ENCODE data around the gene SEC24D. TPM values are rescaled to one million over a fixed set of nuclear protein-coding genes. Genes with fewer than 3 reads are reported as not detected.

Gene SEC24D
- total and polyA plus RNA-seq, 11 donors: 3.1 to 36.4 (median 14.8) TPM

- H3K9me3 ChIP-seq: no peaks in the 10 kb centered on the region
- H3K36me3 ChIP-seq: peaks cover 0 to 28% (median 24%) of the 10 kb centered on the region in 9 donors
- DNase-seq (peak; percentile 92 to 95 (median 94)), ATAC-seq (peak; percentile 96 to 99 (median 98))
- H3K4me3 ChIP-seq: peak within 1 kb of the TSS; percentile 38 to 84 (median 70)
- intact Hi-C loops (cut with DNase I): loop anchor here in 3 of 10 donors (2.0 to 10.0 kb wide), 3 partner anchors 400 to 410 kb away; no protein-coding TSS in a partner anchor
- TF ChIP-seq, protein P1, sequence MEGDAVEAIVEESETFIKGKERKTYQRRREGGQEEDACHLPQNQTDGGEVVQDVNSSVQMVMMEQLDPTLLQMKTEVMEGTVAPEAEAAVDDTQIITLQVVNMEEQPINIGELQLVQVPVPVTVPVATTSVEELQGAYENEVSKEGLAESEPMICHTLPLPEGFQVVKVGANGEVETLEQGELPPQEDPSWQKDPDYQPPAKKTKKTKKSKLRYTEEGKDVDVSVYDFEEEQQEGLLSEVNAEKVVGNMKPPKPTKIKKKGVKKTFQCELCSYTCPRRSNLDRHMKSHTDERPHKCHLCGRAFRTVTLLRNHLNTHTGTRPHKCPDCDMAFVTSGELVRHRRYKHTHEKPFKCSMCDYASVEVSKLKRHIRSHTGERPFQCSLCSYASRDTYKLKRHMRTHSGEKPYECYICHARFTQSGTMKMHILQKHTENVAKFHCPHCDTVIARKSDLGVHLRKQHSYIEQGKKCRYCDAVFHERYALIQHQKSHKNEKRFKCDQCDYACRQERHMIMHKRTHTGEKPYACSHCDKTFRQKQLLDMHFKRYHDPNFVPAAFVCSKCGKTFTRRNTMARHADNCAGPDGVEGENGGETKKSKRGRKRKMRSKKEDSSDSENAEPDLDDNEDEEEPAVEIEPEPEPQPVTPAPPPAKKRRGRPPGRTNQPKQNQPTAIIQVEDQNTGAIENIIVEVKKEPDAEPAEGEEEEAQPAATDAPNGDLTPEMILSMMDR (IDR thresholded peaks at IDR 0.05): peak in 4 of 12 donors; percentile 6 to 31 (median 19)
- peak in 1 of 2 donors; percentile 68 for TF ChIP-seq POLR2A (IDR thresholded peaks at IDR 0.05)
- H3K4me1 ChIP-seq: peaks cover 4 to 19% (median 17%) of the 10 kb centered on the region in 12 donors
- 4 to 6% (median 5%) methylated on average over 42 of the region's 42 CpGs for WGBS, 4 donors
- H3K27ac ChIP-seq: peak within 1 kb of the TSS; percentile 82 to 97 (median 88)
- H3K27me3 ChIP-seq: no peaks in the 10 kb centered on the region
These were observed 150.8 kb downstream of the SEC24D start, which contains the start of gene METTL14 for GRCh38 chr4:118684873-118685811. TSS of gene METTL14 (plus strand) at chr4:118685392. CDS start at chr4:118685535, 143 bp downstream.

DNA sequence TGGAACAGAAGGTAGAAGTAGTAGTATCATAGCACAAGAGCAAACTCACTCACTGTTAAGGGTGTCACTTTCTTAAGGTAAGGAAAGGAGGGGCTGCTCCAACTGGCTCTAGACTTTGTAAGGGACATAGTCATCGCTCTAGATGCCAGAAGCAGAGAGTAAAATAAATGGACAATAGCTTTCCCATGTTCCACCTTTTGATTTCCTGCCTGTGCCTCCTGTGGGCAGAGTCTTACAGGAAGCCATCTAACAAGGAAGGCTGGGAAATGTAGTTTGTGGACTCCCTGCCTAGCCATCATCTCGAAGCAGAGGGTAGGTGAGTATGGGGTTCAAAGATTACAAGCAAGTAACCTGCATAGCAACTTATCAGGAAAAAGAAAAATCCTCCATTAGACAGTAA, 152.4 kb downstream of the SEC24D start:
- Histone ChIP-seq H3K27me3 (no peaks in the 10 kb centered on the region), H3K36me3 (peaks cover 0 to 11% (median 8%) of the 10 kb centered on the region in 9 donors), H3K4me3 (no peak overlapping the region), H3K9me3 (no peaks in the 10 kb centered on the region), H3K4me1 (peaks cover 4 to 19% (median 17%) of the 10 kb centered on the region in 12 donors), H3K27ac (no peak overlapping the region)
- intact Hi-C loops (cut with DNase I): loop anchor here in 2 of 10 donors (10.0 kb wide), 2 partner anchors 399 to 409 kb away; no protein-coding TSS in a partner anchor
- DNase-seq: no peak
- no peak for TF ChIP-seq POLR2A (IDR thresholded peaks at IDR 0.05)
- TF ChIP-seq, protein P1 (IDR thresholded peaks at IDR 0.05): no peak
- WGBS, 4 donors: 5 to 17% (median 7%) methylated on average over 2 of the region's 2 CpGs
- ATAC-seq: no peak

GRCh38 chr4:118682928-118683327, 153.0 kb downstream of the SEC24D start:
- H3K4me1 ChIP-seq: peaks cover 4 to 19% (median 17%) of the 10 kb centered on the region in 12 donors
- ATAC-seq: no peak
- no peak for DNase-seq
- intact Hi-C loops (cut with DNase I): loop anchor here in 2 of 10 donors (10.0 kb wide), 2 partner anchors 398 to 408 kb away; no protein-coding TSS in a partner anchor
- no peak overlapping the region for H3K27ac ChIP-seq
- H3K36me3 ChIP-seq: peaks cover 0 to 6% (median 2%) of the 10 kb centered on the region in 9 donors
- 40 to 56% (median 43%) methylated on average over 1 of the region's 1 CpG for WGBS, 4 donors
- H3K4me3 ChIP-seq: no peak overlapping the region
- no peaks in the 10 kb centered on the region for H3K9me3 ChIP-seq
- TF ChIP-seq, protein P1 (IDR thresholded peaks at IDR 0.05): peak in 11 of 12 donors; percentile 26 to 56 (median 39)
- no peak for TF ChIP-seq POLR2A (IDR thresholded peaks at IDR 0.05)
- H3K27me3 ChIP-seq: no peaks in the 10 kb centered on the region

GRCh38 chr4:118680808-118681207, 155.1 kb downstream of the SEC24D start:
- H3K9me3 ChIP-seq: no peaks in the 10 kb centered on the region
- no peak for TF ChIP-seq POLR2A (IDR thresholded peaks at IDR 0.05)
- TF ChIP-seq, protein P1 (IDR thresholded peaks at IDR 0.05): no peak
- no peaks in the 10 kb centered on the region for H3K27me3 ChIP-seq
- DNase-seq (no peak), ATAC-seq (no peak)
- H3K4me1 ChIP-seq: peaks cover 0 to 2% (median 0%) of the 10 kb centered on the region in 12 donors
- no peak overlapping the region for H3K27ac ChIP-seq
- intact Hi-C loops (cut with DNase I): loop anchor here in 2 of 10 donors (10.0 kb wide), 2 partner anchors 396 to 406 kb away; no protein-coding TSS in a partner anchor
- H3K4me3 ChIP-seq: no peak overlapping the region
- 57 to 75% (median 70%) methylated on average over 1 of the region's 1 CpG for WGBS, 4 donors
- no peaks in the 10 kb centered on the region for H3K36me3 ChIP-seq

Data from heart left ventricle (tissue), 16 donors.